Stimulated activated CD4-positive, alpha-beta T cell treated with anti-CD3 and anti-CD28 coated beads, Interleukin-4, amount 100 ng/mL, for 48 hours (primary cell): ENCODE measurements around the gene GPR15LG.

ENCODE experiments used
- DNase-seq, 2 donors: peaks; one replicate each; pipeline ENCODE4 v3.0.0-alpha.2; 2020; ENCODE audit warnings: low read depth in 2 of 2

GPR15LG gene

DNA sequence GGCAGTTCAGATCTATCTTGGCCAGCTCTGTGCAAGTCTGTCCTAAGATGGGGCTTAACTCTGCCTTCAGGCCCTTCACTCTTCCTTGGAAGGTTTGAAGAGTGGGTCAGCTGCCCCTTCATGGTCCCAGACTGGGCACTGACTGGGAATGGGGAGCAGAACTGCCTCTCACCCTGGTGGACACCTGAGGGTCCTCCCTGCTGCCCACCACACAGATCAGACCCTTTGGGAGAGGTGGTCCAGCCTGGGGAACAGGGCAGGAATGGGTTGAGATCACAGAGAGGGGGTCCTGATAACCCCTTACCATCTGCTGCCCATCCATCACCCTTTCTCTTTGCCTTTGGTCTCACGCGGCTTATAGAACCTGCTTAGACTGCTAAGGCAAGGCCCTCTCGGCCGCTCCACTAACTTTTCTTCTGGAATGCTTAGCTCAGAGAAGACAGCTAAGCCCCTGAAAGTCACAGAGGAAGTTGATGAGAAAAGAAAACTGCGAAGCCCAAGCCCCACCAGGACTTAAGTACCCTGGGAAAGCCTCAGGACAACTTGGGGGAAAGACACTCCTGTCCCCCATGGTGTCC, 20.3 kb downstream of the GPR15LG start:
- no peak for DNase-seq

- peak; percentile 11 to 36 for DNase-seq
Observed at GRCh38 chr10:84194424-84195043, 20.9 kb downstream of the GPR15LG start, which contains the start of gene CDHR1. Gene CDHR1, plus strand, starts transcription at chr10:84194537. Its CDS starts 224 bp downstream, at chr10:84194761.

- DNase-seq: no peak
Observed at GRCh38 chr10:84195044-84195830, 21.6 kb downstream of the GPR15LG start.

- DNase-seq: no peak
Observed at GRCh38 chr10:84196083-84196482, 22.5 kb downstream of the GPR15LG start.

GRCh38 chr10:84196941-84197340, 23.3 kb downstream of the GPR15LG start:
- no peak for DNase-seq

- no peak for DNase-seq
Observed at GRCh38 chr10:84197643-84198042, 24.0 kb downstream of the GPR15LG start.

GRCh38 chr10:84198206-84198915, 24.8 kb downstream of the GPR15LG start:
- DNase-seq: no peak

- no peak for DNase-seq
Observed at GRCh38 chr10:84200537-84201243, 27.1 kb downstream of the GPR15LG start.

GRCh38 chr10:84201244-84201606, 27.6 kb downstream of the GPR15LG start:
- DNase-seq: no peak

GRCh38 chr10:84201682-84202081, 28.1 kb downstream of the GPR15LG start:
- DNase-seq: no peak

DNA sequence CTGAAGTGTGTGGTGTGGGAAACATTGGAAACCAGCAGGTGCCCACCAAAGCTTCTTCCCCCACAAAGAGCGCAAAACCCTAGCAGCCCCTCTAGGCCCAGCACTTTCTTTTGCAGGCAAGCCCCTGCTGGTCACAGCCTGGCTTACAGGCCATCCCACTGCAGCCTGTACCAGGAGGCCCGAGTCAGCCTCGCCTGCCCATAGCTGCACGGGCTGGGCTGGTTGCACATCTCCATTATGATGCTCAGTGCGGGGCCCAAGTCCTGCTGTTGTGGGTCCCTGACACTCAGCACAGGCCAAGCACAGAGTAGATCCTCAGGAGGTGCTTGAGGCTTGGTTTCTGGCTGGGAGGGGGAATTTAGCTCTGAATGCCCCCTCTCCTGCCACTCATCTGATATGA, 28.7 kb downstream of the GPR15LG start:
- no peak for DNase-seq

DNA sequence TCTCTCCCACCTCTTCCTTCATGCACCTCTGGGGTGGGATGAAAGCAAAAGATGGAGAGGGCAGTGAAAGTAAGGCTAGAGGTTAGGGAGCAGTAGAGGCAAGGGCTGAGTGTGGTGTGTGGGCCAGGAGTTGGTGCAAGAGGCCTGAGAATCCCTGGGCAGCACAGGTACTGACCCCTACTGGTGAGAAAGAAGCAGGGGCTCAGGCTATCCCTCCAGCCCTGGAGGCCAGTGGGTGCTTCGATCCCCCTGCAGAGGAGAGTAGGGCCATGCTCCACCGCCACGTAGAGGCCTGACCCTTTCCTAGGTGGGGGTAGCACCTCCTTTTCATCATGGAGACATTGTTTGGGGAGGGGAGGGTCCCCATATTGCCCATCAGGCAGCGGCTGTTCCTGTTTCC, 30.5 kb downstream of the GPR15LG start:
- DNase-seq: no peak

GRCh38 chr10:84204610-84205009, 31.0 kb downstream of the GPR15LG start:
- DNase-seq: no peak

- DNase-seq: peak; percentile 59 to 60
Observed at GRCh38 chr10:84205049-84205852, 31.6 kb downstream of the GPR15LG start.

GRCh38 chr10:84205853-84206525, 32.4 kb downstream of the GPR15LG start:
- no peak for DNase-seq

GRCh38 chr10:84208023-84208422, 34.4 kb downstream of the GPR15LG start:
- DNase-seq: no peak

DNA sequence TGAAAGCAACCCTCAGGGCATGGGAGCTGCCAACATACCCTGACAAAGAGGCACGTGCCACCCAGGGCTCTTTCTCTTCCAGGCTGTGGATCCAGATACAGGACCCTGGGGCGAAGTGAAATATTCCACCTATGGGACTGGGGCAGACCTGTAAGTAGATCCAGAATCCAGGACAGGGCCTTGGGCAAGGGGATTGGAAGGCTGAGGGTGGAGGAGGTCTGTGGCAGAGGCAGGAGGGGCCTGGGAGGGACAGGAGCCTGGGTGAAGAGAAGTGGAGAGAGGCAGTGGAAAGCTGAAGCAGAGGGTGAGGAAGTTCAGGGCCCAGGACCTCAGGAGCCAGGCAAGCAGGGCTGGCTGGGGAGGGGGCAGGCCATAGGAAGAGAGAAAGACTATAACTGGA, 38.0 kb downstream of the GPR15LG start:
- no peak for DNase-seq

- DNase-seq: no peak
Observed at GRCh38 chr10:84212014-84212413, 38.4 kb downstream of the GPR15LG start.

DNA sequence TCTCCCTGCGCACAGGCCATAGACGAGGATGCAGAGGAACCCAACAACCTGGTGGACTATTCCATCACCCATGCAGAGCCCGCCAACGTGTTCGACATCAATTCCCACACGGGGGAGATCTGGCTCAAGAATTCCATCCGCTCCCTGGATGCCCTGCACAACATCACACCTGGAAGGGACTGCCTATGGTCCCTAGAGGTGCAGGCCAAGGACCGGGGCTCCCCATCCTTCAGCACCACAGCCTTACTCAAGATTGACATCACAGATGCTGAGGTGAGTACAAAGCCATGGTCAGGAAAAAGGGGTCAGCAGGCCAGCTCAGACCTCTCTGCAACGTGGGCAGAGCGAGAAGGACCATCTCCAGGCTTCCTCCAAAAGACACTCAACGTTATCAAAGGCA, 39.5 kb downstream of the GPR15LG start:
- DNase-seq: no peak

GRCh38 chr10:84214046-84214572, 40.5 kb downstream of the GPR15LG start:
- DNase-seq: no peak
